Activated CD8-positive, alpha-beta memory T cell treated with anti-CD3 and anti-CD28 coated beads, Interleukin-2, amount 50 U/mL, for 24 hours (primary cell): ENCODE results near the gene PPP1R1B.
A peak's percentile ranks its signal among the peaks of the same experiment; 100 is the strongest.

Source experiments
- DNase-seq: peaks from one replicate; pipeline ENCODE4 v3.0.0-alpha.2; 2020; ENCODE audit errors: extremely low read depth

Gene PPP1R1B

GRCh38 chr17:39633570-39634183 is 6.9 kb downstream of the PPP1R1B start:
- no peak for DNase-seq

- no peak for DNase-seq
Measured at GRCh38 chr17:39634384-39634871, 7.7 kb downstream of the PPP1R1B start.

- no peak for DNase-seq
Measured at GRCh38 chr17:39635614-39636176, 8.9 kb downstream of the PPP1R1B start.

DNA sequence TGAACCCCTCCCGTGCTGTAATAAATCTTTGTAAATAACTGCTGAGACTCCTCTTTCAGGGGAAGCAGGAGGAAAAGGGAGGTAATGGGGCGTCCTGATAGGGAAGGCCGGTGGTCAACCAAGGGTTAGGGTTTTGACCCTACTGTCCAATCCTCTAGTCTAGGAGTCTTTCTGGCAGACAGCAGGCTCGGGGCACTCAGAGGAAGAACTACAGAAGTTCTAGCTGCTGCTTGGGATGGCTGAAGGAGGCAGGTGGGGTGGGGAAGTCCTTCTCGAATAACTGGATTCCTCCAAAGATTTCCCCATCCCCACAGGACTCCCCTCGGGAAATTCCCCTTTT is 9.8 kb downstream of the PPP1R1B start:
- no peak for DNase-seq

- peak; percentile 79 for DNase-seq
Measured at GRCh38 chr17:39636927-39637736, 10.4 kb downstream of the PPP1R1B start, which contains the start of gene STARD3. TSS of gene STARD3 (plus strand) at chr17:39637144. CDS start at chr17:39653532, 16,388 bp downstream.

DNA sequence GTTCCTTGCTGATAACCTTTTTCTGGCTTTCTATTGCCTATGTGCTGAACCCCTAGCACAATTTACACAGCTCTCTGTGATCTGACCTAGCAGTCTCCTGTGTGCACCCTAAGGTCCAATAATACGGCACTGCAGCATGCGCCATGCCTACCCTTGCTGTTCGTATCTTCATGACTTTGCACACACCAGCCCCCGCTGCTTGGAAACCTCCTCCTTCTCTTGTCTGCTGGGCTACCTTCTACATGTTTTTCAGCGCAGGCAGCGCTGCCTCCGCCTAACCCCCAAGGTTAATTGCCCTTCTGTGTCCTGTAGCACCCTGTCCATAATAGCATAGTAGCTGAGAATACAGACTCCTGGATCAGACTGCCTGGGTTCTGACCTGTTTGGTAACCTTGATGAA is 11.6 kb downstream of the PPP1R1B start:
- DNase-seq = no peak

DNA sequence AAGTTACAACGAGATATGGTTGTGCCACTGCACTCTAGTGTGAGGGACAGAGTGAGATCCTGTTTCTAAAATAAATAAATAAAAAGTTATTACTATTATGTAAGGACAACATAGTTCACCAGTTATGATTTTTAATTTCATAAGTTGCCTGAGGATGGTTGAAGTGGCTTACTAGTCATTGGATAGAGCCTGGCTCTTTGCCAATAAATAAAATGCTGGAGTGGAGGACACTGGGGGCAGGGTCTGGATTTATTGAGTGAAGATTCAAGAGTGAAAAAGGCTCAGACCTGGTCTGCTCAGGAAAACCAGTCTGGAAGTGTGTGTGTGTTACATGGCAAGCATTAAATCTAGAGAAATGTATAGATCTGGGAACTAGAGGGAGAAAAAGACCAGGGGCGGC is 12.3 kb downstream of the PPP1R1B start:
- no peak for DNase-seq

DNA sequence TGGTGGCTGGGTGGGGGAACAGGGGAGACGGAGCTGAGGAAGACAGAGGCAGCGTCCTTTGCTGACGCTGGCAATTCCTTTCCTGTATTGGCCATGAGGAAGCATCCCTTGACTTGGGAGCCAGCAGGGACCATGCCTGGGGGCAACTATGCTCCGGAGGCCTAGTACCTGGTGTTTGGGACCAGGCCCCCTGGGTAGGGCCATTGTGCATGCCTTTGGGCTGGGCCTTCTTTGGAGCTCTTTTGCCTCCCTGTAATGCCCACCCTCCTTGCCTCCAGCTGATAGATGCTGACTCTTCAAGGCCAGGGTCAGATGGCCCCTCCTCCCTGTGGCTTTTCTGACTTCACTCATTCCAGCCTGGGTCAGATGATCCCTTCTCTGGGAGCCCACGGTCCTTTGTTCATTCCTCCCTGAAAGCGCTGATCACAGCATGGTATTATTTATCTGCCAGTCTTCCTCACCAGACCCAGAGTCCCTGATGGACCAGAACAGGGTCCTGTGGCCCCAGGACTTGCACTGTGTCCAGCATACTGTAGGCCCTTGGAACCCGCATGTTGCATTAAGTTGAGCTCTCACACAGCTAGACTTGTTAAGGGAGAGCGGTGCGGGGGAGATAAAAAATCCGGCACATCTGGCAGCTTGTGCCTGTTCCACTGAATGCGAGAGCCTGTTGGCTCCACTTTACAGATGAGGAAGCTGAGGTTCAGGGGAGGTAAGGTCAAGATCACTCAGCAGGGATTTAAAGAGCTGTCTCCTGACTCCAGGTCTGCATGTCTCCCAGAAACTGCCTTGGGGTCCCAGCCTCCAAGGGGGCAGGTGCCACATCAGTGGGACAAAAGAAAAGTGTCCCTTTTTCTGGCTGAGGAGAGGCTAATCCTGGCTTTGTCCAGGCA is 13.1 kb downstream of the PPP1R1B start:
- DNase-seq = no peak

- DNase-seq = no peak
Measured at GRCh38 chr17:39640591-39641031, 13.9 kb downstream of the PPP1R1B start.

- no peak for DNase-seq
Measured at GRCh38 chr17:39641097-39641496, 14.3 kb downstream of the PPP1R1B start.

DNA sequence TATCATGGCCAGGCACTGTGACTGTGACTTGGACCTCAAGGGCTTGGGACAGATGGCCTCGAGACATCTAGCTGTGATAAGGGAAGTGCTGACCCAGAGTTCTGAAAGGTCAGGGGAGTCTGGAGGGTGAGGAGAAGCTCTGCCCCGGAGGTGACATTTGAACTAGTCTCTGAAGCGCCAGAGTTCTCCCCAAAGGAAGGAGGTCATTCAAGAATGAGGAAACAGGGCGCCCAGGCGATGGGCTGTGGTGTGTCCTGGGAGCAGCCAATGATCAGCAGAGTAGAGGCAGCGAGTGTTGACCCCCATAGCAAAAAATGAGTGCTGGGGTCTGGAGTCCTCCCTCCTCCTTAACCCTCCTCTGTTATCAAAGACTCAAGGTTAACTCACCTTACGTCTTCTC is 15.1 kb downstream of the PPP1R1B start:
- DNase-seq = no peak

GRCh38 chr17:39642291-39643074 is 15.7 kb downstream of the PPP1R1B start:
- DNase-seq = no peak

- no peak for DNase-seq
Measured at GRCh38 chr17:39643271-39643670, 16.5 kb downstream of the PPP1R1B start.

DNA sequence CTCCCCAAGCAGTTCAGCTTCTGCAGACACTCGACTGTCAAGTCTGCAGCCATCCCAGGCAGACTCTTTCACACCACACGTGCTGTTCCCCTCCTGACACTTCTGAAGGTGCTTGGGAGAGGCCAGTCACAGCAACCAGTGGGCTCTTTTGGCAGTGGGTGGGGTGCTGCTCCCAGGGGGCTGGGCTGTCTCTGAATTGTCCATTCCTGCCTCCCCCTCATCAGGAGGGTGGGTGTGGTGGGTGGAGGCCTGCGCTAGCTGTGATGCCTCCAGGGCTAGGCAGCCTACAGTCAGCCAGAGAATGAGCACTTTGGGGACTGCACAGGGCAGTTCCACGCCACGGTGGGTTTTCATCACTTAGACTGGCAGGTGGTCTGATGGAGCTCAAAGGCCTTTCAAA is 20.5 kb downstream of the PPP1R1B start:
- DNase-seq = no peak

GRCh38 chr17:39648616-39649366 is 22.0 kb downstream of the PPP1R1B start:
- DNase-seq = no peak

DNA sequence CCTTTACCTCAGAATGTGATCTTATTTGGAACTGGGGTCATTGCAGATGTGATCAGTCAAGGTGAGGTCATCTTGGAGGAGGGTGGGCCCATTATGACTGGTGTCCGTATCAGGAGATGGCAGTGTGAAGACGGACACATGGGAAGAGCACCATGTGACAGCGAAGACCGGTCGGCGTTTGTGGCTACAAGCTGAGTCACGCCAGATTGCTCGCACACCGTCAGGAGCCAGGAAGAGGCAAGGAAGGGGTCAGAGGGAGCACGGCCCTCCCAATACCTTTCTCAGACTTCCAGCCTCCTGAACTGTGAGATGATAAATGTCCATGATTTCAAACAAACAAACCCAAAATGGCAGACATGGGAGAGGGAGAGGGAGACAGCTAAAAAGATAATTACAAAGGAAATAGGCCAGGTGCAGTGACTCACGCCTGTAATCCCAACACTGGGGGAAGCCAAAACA is 23.4 kb downstream of the PPP1R1B start:
- DNase-seq = no peak

DNA sequence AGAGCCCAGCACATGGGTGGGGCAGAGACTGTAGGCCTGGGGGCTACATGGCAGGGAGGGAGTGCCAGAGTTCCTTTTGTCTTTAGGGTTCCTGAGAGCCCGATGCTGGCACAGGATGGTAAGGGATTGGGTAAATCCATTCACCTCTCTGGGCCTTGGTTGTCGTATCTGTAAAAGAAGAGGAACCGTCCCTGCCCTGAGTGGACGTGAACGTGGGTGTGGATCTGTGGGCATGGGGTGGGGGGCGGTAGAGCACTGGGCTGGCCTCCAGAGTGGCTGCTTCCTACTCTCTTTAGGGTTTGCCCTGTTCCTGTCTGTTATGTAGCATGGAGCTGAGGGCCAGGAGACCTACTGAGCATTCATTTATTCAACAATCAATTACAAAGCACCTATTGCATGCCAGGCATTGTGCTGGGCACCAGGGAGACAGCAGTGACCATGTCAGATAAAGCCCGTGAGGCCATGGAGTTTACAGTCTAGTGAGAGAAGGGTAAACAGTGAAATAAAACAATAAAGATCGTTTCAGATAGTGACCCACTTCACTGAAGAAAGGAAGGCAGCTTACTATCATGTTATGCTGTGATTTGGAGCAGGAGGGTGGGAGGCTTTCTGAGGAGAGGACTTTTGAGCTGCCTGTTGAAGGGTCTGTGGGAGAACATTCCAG is 25.3 kb downstream of the PPP1R1B start:
- no peak for DNase-seq

DNA sequence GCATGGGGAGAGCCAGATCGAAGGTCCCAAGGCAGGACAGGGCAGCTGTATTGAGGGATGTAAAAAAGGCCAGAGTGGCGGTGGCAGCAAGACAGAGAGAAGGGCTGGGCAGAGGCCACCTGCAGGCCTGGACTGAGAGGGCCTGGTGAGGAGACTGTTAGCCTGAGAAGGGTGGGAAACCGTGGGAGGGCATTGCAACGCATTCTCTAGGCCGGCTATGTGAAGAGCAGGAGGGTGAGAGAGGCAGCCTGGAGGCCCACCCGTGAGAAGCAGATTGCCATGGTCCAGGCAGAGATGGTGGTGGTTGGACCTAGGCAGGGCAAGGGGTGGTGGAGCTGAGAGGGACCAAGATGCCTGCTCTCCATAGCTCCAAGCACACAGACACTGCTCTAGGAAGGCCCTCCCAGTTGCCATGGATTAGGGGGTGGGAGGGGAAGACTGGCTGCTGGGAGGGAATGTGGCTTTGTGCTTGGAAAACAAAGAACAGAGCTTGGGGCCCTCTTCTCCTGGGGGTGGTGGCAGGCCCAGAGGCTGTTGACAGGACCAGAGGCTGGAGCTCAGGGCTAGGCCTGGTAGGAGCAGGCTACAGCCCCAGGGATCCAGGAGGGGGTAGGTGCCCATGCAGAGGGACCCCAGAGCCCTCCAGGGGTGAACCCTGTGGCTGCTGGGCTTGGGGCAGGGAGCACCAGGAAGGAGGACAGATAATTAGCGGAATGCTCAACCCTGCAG is 26.0 kb downstream of the PPP1R1B start:
- DNase-seq = no peak

DNA sequence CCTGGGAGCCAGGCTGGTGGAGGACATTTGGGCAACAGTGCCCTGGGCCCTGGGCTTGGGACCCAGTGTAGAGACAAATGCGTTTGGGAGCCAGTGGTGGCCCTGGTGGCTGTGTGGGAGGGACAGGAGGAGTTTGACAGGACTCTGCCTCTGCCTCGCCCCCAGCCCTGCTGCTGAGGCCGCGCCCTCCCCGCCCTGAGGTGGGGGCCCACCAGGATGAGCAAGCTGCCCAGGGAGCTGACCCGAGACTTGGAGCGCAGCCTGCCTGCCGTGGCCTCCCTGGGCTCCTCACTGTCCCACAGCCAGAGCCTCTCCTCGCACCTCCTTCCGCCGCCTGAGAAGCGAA is 26.5 kb downstream of the PPP1R1B start:
- no peak for DNase-seq
